HCT116 (cell line): ENCODE data around the gene LLGL2. TPM values are rescaled to one million over a fixed set of nuclear protein-coding genes. Genes with fewer than 3 reads are reported as not detected.

Source experiments
- ATAC-seq: fragments of 200-7000 bp; cut with Tn5 transposase; 2 replicates; pipeline ENCODE4 v1.9.1; 2020; ENCODE audit warnings: mild to moderate bottlenecking, moderate library complexity
- BruUV-seq: library from RNA; stranded (reverse); fragments of 400-500 nt; replicated peaks from 2 replicates; lab custom pipeline; 2021; lab: Mats Ljungman, UMichigan
- CTCF ChIA-PET: fragments of 300-600 bp; sonication (Branson Sonifier 250); formaldehyde crosslinking; loops from one replicate; lab custom pipeline; 2021; ENCODE audit warnings: antibody characterized with exemption; lab: Charles Lee
- POLR2A ChIA-PET: fragments of 300-600, 350-600 bp; sonication (Branson Sonifier 250); formaldehyde crosslinking; loops from one replicate; lab custom pipeline; 2021; ENCODE audit warnings: antibody characterized with exemption; lab: Charles Lee
- RAD21 ChIA-PET, 2 experiments: fragments of 300-600 bp; sonication (Branson Sonifier 250); formaldehyde crosslinking; loops; one replicate each; lab custom pipeline; 2023; ENCODE audit warnings: low total read pairs in 2 of 2; ENCODE audit not compliant: uncharacterized antibody in 2 of 2, unreplicated experiment in 2 of 2, low non-redundant PET in 1 of 2; lab: Charles Lee
- DNase-seq: peaks from one replicate; pipeline ENCODE4 v3.0.0-alpha.2; 2010; ENCODE audit warnings: low read depth, low spot score
- H2AFZ ChIP-seq: fragments of 200-600 bp; shearing (Covaris generic), sonication (generic); 2 replicates; pipeline ENCODE4 v1.6.1; 2017; ENCODE audit warnings: low read depth, mixed run types, mixed read lengths, antibody characterized with exemption, low read length; ENCODE audit not compliant: poor library complexity, severe bottlenecking
- H3K27ac ChIP-seq: 2 replicates; pipeline ENCODE4 v1.5.1; 2012; ENCODE audit warnings: low read depth, low read length
- H3K27me3 ChIP-seq: fragments of 200-600 bp; sonication (generic); 2 replicates; pipeline ENCODE4 v1.6.1; 2016; ENCODE audit warnings: mixed run types, low read length, mixed read lengths; ENCODE audit not compliant: insufficient read depth
- H3K36me3 ChIP-seq, 2 experiments: fragments of 200-500 bp in 1 of 2; fragments of 200-600 bp in 1 of 2; sonication (Bioruptor generic) in 1 of 2; sonication (generic) in 1 of 2; 2 replicates each; pipeline versions ENCODE4 v1.5.1 to v1.6.1; 2014 to 2016; ENCODE audit warnings: low read length in 2 of 2, inconsistent platforms in 1 of 2, mixed read lengths in 1 of 2, mixed run types in 1 of 2; ENCODE audit not compliant: insufficient read depth in 2 of 2, control insufficient read depth in 1 of 2
- H3K4me1 ChIP-seq, 2 experiments: fragments of 200-600 bp in 1 of 2; sonication (generic) in 1 of 2; 2 replicates each; pipeline versions ENCODE4 v1.5.1 to v1.6.1; 2012 to 2017; ENCODE audit warnings: low read length in 2 of 2, inconsistent platforms in 1 of 2, mild to moderate bottlenecking in 1 of 2, mixed read lengths in 1 of 2, mixed run types in 1 of 2, moderate library complexity in 1 of 2; ENCODE audit not compliant: insufficient read depth in 2 of 2, control insufficient read depth in 1 of 2
- H3K4me2 ChIP-seq: fragments of 200-600 bp; sonication (generic); 2 replicates; pipeline ENCODE4 v1.6.1; 2017; ENCODE audit warnings: mixed run types, low read length, mixed read lengths
- H3K4me3 ChIP-seq, 2 experiments: fragments of 200-600 bp in 1 of 2; sonication (generic) in 1 of 2; replicated peaks in 1 of 2; 2 replicates each; pipeline ENCODE4 v1.5.1; 2011 to 2016; ENCODE audit warnings: low read length in 2 of 2, control low read depth in 1 of 2, low read depth in 1 of 2, mild to moderate bottlenecking in 1 of 2, mixed read lengths in 1 of 2, mixed run types in 1 of 2
- H3K79me2 ChIP-seq: fragments of 200-600 bp; sonication (generic); 2 replicates; pipeline ENCODE4 v1.6.1; 2017; ENCODE audit warnings: mild to moderate bottlenecking, mixed run types, low read length, moderate library complexity, mixed read lengths; ENCODE audit not compliant: insufficient read depth
- H3K9ac ChIP-seq: fragments of 200-600 bp; sonication (generic); 2 replicates; pipeline ENCODE4 v1.6.1; 2016; ENCODE audit warnings: low read length, mixed read lengths
- H3K9me2 ChIP-seq: fragments of 200-600 bp; sonication (generic), shearing (Covaris generic); 2 replicates; pipeline ENCODE4 v1.6.1; 2017; ENCODE audit warnings: mixed run types, mild to moderate bottlenecking, moderate library complexity; ENCODE audit not compliant: insufficient read depth
- H3K9me3 ChIP-seq, 2 experiments: fragments of 200-500 bp in 1 of 2; fragments of 200-600 bp in 1 of 2; sonication (Bioruptor generic) in 1 of 2; sonication (generic) in 1 of 2; 2 replicates each; pipeline ENCODE4 v1.6.1; 2014 to 2017; ENCODE audit warnings: low read length in 2 of 2, mixed read lengths in 2 of 2, inconsistent platforms in 1 of 2, low read depth in 1 of 2, mild to moderate bottlenecking in 1 of 2, mixed run types in 1 of 2, moderate library complexity in 1 of 2; ENCODE audit not compliant: control insufficient read depth in 1 of 2, insufficient read depth in 1 of 2
- H4K20me1 ChIP-seq: fragments of 200-600 bp; sonication (generic), shearing (Covaris generic); 2 replicates; pipeline ENCODE4 v1.6.1; 2017; ENCODE audit warnings: mixed run types, mild to moderate bottlenecking, moderate library complexity; ENCODE audit not compliant: insufficient read depth
- ATF3 ChIP-seq: IDR thresholded peaks from 2 replicates; pipeline ENCODE4 v1.6.1; 2012
- CEBPB ChIP-seq: IDR thresholded peaks from 2 replicates; pipeline ENCODE4 v1.6.1; 2012; ENCODE audit warnings: low read depth
- CTCF ChIP-seq, 3 experiments: fragments of 200-600 bp in 1 of 3; sonication (generic) in 1 of 3; IDR thresholded peaks in 2 of 3; conservative IDR thresholded peaks in 1 of 3; 2 replicates each; pipeline ENCODE4 v1.5.1; 2012 to 2017; ENCODE audit warnings: low read depth in 2 of 3, low read length in 2 of 3, antibody characterized with exemption in 1 of 3, borderline replicate concordance in 1 of 3, control low read depth in 1 of 3, mild to moderate bottlenecking in 1 of 3, mixed read lengths in 1 of 3, mixed run types in 1 of 3, moderate library complexity in 1 of 3; ENCODE audit not compliant: insufficient read depth in 1 of 3
- EGR1 ChIP-seq: IDR thresholded peaks from 2 replicates; pipeline ENCODE4 v1.6.1; 2012; ENCODE audit warnings: low read depth
- ELF1 ChIP-seq: IDR thresholded peaks from 2 replicates; pipeline ENCODE4 v1.6.1; 2012; ENCODE audit warnings: low read depth, borderline replicate concordance
- EZH2 ChIP-seq: fragments of 200-600 bp; sonication (generic); IDR thresholded peaks from 2 replicates; pipeline ENCODE4 v1.6.1; 2017; ENCODE audit warnings: antibody characterized with exemption, mixed run types
- EZH2phosphoT487 ChIP-seq: fragments of 200-600 bp; IDR thresholded peaks from 2 replicates; pipeline ENCODE4 v1.6.1; 2018; ENCODE audit warnings: antibody characterized with exemption, borderline replicate concordance
- FOSL1 ChIP-seq: IDR thresholded peaks from 2 replicates; pipeline ENCODE4 v1.6.1; 2012; ENCODE audit warnings: low read depth
- JUND ChIP-seq: IDR thresholded peaks from 2 replicates; pipeline ENCODE4 v1.6.1; 2012
- POLR2AphosphoS5 ChIP-seq: IDR thresholded peaks from 2 replicates; pipeline ENCODE4 v1.6.1; 2011; ENCODE audit warnings: mild to moderate bottlenecking, low read depth, low read length, moderate library complexity
- RAD21 ChIP-seq: IDR thresholded peaks from 2 replicates; pipeline ENCODE4 v1.6.1; 2012; ENCODE audit warnings: low read depth, mild to moderate bottlenecking
- SIN3A ChIP-seq: IDR thresholded peaks from 2 replicates; pipeline ENCODE4 v1.6.1; 2012; ENCODE audit warnings: low read depth
- SP1 ChIP-seq: IDR thresholded peaks from 2 replicates; pipeline ENCODE4 v1.6.1; 2012; ENCODE audit warnings: low read depth
- SRF ChIP-seq: IDR thresholded peaks from 2 replicates; pipeline ENCODE4 v1.6.1; 2012; ENCODE audit warnings: low read depth
- TCF7L2 ChIP-seq: IDR thresholded peaks from 2 replicates; pipeline ENCODE4 v1.7.0; 2011; ENCODE audit warnings: borderline replicate concordance, inconsistent platforms; ENCODE audit not compliant: insufficient read depth, insufficient read length; ENCODE audit errors: extremely low read depth
- YY1 ChIP-seq: IDR thresholded peaks from 2 replicates; pipeline ENCODE4 v1.6.1; 2011; ENCODE audit warnings: low read length, low read depth, moderate library complexity, mild to moderate bottlenecking; ENCODE audit not compliant: insufficient replicate concordance; ENCODE audit errors: extremely low read depth
- ZBTB33 ChIP-seq: IDR thresholded peaks from 2 replicates; pipeline ENCODE4 v1.6.1; 2011; ENCODE audit warnings: mild to moderate bottlenecking, low read length, moderate library complexity; ENCODE audit not compliant: insufficient replicate concordance; ENCODE audit errors: extremely low read depth
- ZNF274 ChIP-seq: fragments of 200-500 bp; sonication (Bioruptor generic); IDR thresholded peaks from 2 replicates; pipeline ENCODE4 v1.6.1; 2014; ENCODE audit warnings: mild to moderate bottlenecking, low read depth, low read length, inconsistent platforms
- intact Hi-C: fragments of 100-400 bp; cut with micrococcal nuclease; formaldehyde crosslinking; loops from 2 replicates; pipeline ENCODE4 v1.10.0; 2022
- total RNA-seq: library from RNA; stranded (reverse); gene quantifications from one replicate; pipeline ENCODE4 v1.2.1, GENCODE V29; 2021; ENCODE audit not compliant: unreplicated experiment
- TF ChIP-seq, protein P1 (sequence below): IDR thresholded peaks from 2 replicates; pipeline ENCODE4 v1.6.1; 2012; ENCODE audit warnings: low read depth
- TF ChIP-seq, protein P2 (sequence below): IDR thresholded peaks from 2 replicates; pipeline ENCODE4 v1.6.1; 2012

LLGL2 gene
- total RNA-seq, 1 experiment from 2014 or later = 209 TPM

GRCh38 chr17:75607086-75607485 lies 81.6 kb downstream of the LLGL2 start:
- no peak overlapping the region for H3K27ac ChIP-seq
- no peaks in the 10 kb centered on the region for H3K9me2 ChIP-seq
- peaks cover 31 to 60% of the 10 kb centered on the region in 2 experiments for H3K4me1 ChIP-seq
- intact Hi-C loops = no loop called here
- CTCF ChIA-PET = no interaction called here
- RAD21 ChIA-PET = no interaction called here
- no peak overlapping the region for H3K4me3 ChIP-seq
- POLR2A ChIA-PET = no interaction called here
- H3K79me2 ChIP-seq = no peaks in the 10 kb centered on the region
- no TSS peak for BruUV-seq
- DNase-seq = no peak
- no peak overlapping the region for H2AFZ ChIP-seq
- H3K9me3 ChIP-seq = no peaks in the 10 kb centered on the region
- ATAC-seq = no peak
- H3K4me2 ChIP-seq = no peak overlapping the region
- TF ChIP-seq SP1 (no peak), RAD21 (no peak), POLR2AphosphoS5 (no peak), ZBTB33 (no peak), FOSL1 (no peak), CTCF (IDR thresholded peaks at IDR 0.05 in 2 of 3, conservative IDR thresholded peaks at IDR 0.05 in 1 of 3; ENCODE audit: borderline replicate concordance in 1 of 3, insufficient read depth in 1 of 3, low read depth in 2 of 3, low read length in 2 of 3) (no peak), TCF7L2 (no peak), YY1 (no peak), EZH2phosphoT487 (no peak), SIN3A (no peak), JUND (no peak), ATF3 (no peak), EGR1 (no peak), ELF1 (no peak), CEBPB (no peak), EZH2 (no peak), SRF (no peak), ZNF274 (no peak)
- TF ChIP-seq, protein P1, sequence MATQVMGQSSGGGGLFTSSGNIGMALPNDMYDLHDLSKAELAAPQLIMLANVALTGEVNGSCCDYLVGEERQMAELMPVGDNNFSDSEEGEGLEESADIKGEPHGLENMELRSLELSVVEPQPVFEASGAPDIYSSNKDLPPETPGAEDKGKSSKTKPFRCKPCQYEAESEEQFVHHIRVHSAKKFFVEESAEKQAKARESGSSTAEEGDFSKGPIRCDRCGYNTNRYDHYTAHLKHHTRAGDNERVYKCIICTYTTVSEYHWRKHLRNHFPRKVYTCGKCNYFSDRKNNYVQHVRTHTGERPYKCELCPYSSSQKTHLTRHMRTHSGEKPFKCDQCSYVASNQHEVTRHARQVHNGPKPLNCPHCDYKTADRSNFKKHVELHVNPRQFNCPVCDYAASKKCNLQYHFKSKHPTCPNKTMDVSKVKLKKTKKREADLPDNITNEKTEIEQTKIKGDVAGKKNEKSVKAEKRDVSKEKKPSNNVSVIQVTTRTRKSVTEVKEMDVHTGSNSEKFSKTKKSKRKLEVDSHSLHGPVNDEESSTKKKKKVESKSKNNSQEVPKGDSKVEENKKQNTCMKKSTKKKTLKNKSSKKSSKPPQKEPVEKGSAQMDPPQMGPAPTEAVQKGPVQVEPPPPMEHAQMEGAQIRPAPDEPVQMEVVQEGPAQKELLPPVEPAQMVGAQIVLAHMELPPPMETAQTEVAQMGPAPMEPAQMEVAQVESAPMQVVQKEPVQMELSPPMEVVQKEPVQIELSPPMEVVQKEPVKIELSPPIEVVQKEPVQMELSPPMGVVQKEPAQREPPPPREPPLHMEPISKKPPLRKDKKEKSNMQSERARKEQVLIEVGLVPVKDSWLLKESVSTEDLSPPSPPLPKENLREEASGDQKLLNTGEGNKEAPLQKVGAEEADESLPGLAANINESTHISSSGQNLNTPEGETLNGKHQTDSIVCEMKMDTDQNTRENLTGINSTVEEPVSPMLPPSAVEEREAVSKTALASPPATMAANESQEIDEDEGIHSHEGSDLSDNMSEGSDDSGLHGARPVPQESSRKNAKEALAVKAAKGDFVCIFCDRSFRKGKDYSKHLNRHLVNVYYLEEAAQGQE = no peak
- TF ChIP-seq, protein P2, sequence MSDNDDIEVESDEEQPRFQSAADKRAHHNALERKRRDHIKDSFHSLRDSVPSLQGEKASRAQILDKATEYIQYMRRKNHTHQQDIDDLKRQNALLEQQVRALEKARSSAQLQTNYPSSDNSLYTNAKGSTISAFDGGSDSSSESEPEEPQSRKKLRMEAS = no peak
- TF ChIP-seq, all 23 proteins: peak for 0
- Histone ChIP-seq H3K36me3 (no peaks in the 10 kb centered on the region), H4K20me1 (no peaks in the 10 kb centered on the region), H3K9ac (no peak overlapping the region), H3K27me3 (no peaks in the 10 kb centered on the region)
